WTC11 (cell line): ENCODE measurements around the gene RGS17. TPM values are rescaled to one million over a fixed set of nuclear protein-coding genes. Genes with fewer than 3 reads are reported as not detected.
A peak's percentile ranks its signal among the peaks of the same experiment; 100 is the strongest.

Source experiments
- ATAC-seq: fragments of 200-7000 bp; cut with Tn5 transposase; 2 replicates; pipeline ENCODE4 v1.10.0; 2021; ENCODE audit warnings: mild to moderate bottlenecking, moderate library complexity
- CTCF ChIA-PET: fragments of 300-600 bp; sonication (Branson Sonifier 250); formaldehyde crosslinking; loops from one replicate; lab custom pipeline; 2021; ENCODE audit warnings: antibody characterized with exemption; lab: Charles Lee
- POLR2A ChIA-PET: fragments of 350-600 bp; sonication (Branson Sonifier 250); formaldehyde crosslinking; loops from one replicate; lab custom pipeline; 2021; ENCODE audit warnings: antibody characterized with exemption; lab: Charles Lee
- DNase-seq: peaks from one replicate; pipeline ENCODE4 v3.0.0; 2021; ENCODE audit warnings: low spot score
- H3K27ac Mint-ChIP-seq: 2 replicates; pipeline ENCODE4 v1.8.0; 2021; ENCODE audit warnings: mixed read lengths
- H3K27me3 Mint-ChIP-seq: 2 replicates; pipeline ENCODE4 v1.8.0; 2021; ENCODE audit warnings: low read depth, mild to moderate bottlenecking, moderate library complexity, mixed read lengths
- H3K36me3 Mint-ChIP-seq: 2 replicates; pipeline ENCODE4 v1.8.0; 2021; ENCODE audit warnings: mixed read lengths
- H3K4me1 Mint-ChIP-seq: 2 replicates; pipeline ENCODE4 v1.8.0; 2022; ENCODE audit warnings: mixed read lengths
- H3K4me3 Mint-ChIP-seq: 2 replicates; pipeline ENCODE4 v1.8.0; 2021; ENCODE audit warnings: mild to moderate bottlenecking, moderate library complexity, mixed read lengths
- H3K9me3 Mint-ChIP-seq: 2 replicates; pipeline ENCODE4 v1.8.0; 2021; ENCODE audit warnings: mixed read lengths
- ELF4 ChIP-seq: sonication (generic); formaldehyde crosslinking; IDR thresholded peaks from 2 replicates; pipeline ENCODE4 v1.8.1; 2022; ENCODE audit warnings: low read depth, mild to moderate bottlenecking, moderate library complexity, missing genetic modification reagents
- EMX1 ChIP-seq: fragments of 250-450 bp; sonication (Bioruptor Pico); IDR thresholded peaks from 2 replicates; pipeline ENCODE4 v1.8.0; 2021; ENCODE audit warnings: mild to moderate bottlenecking
- FOXJ3 ChIP-seq: sonication (generic); formaldehyde crosslinking; IDR thresholded peaks from 2 replicates; pipeline ENCODE4 v1.9.0; 2021; ENCODE audit warnings: missing genetic modification reagents, mild to moderate bottlenecking, borderline replicate concordance
- FOXK1 ChIP-seq: sonication (generic); formaldehyde crosslinking; IDR thresholded peaks from 2 replicates; pipeline ENCODE4 v1.8.0; 2022; ENCODE audit warnings: mild to moderate bottlenecking, moderate library complexity, missing genetic modification reagents
- GABPB1 ChIP-seq: sonication (generic); formaldehyde crosslinking; IDR thresholded peaks from 2 replicates; pipeline ENCODE4 v1.8.1; 2023; ENCODE audit warnings: mild to moderate bottlenecking, missing genetic modification reagents
- KAT7 ChIP-seq: sonication (generic); formaldehyde crosslinking; IDR thresholded peaks from 2 replicates; pipeline ENCODE4 v1.8.1; 2023; ENCODE audit warnings: missing genetic modification reagents, mild to moderate bottlenecking, borderline replicate concordance
- MAX ChIP-seq: sonication (generic); formaldehyde crosslinking; IDR thresholded peaks from 2 replicates; pipeline ENCODE4 v1.8.0; 2022; ENCODE audit warnings: mild to moderate bottlenecking, missing genetic modification reagents
- MXD4 ChIP-seq: fragments of 250-450 bp; sonication (Bioruptor Pico); IDR thresholded peaks from 2 replicates; pipeline ENCODE4 v1.8.0; 2021; ENCODE audit warnings: mild to moderate bottlenecking, moderate library complexity, borderline replicate concordance
- PREB ChIP-seq: sonication (generic); formaldehyde crosslinking; IDR thresholded peaks from 2 replicates; pipeline ENCODE4 v1.8.1; 2022; ENCODE audit warnings: mild to moderate bottlenecking, missing genetic modification reagents, moderate library complexity, borderline replicate concordance
- RORB ChIP-seq: fragments of 250-450 bp; sonication (Bioruptor Pico); IDR thresholded peaks from 2 replicates; pipeline ENCODE4 v1.9.0; 2021; ENCODE audit warnings: mild to moderate bottlenecking
- SP1 ChIP-seq: sonication (generic); formaldehyde crosslinking; conservative IDR thresholded peaks from 2 replicates; pipeline ENCODE4 v1.8.1; 2022; ENCODE audit warnings: missing genetic modification reagents
- STAT6 ChIP-seq: sonication (generic); formaldehyde crosslinking; conservative IDR thresholded peaks from 2 replicates; pipeline ENCODE4 v1.8.1; 2023; ENCODE audit warnings: mild to moderate bottlenecking, low read depth, missing genetic modification reagents, moderate library complexity
- TP53 ChIP-seq: sonication (generic); formaldehyde crosslinking; IDR thresholded peaks from 2 replicates; pipeline ENCODE4 v1.8.1; 2023; ENCODE audit warnings: mild to moderate bottlenecking, missing genetic modification reagents
- ZBTB21 ChIP-seq: sonication (generic); formaldehyde crosslinking; IDR thresholded peaks from 2 replicates; pipeline ENCODE4 v1.8.1; 2023; ENCODE audit warnings: mild to moderate bottlenecking, missing genetic modification reagents, borderline replicate concordance
- ZNF219 ChIP-seq: sonication (generic); formaldehyde crosslinking; IDR thresholded peaks from 2 replicates; pipeline ENCODE4 v1.8.0; 2023; ENCODE audit warnings: missing genetic modification reagents, mild to moderate bottlenecking, borderline replicate concordance
- ZNF232 ChIP-seq: sonication (generic); formaldehyde crosslinking; IDR thresholded peaks from 2 replicates; pipeline ENCODE4 v1.8.0; 2022; ENCODE audit warnings: mild to moderate bottlenecking, missing genetic modification reagents
- ZNF317 ChIP-seq: sonication (generic); formaldehyde crosslinking; IDR thresholded peaks from 2 replicates; pipeline ENCODE4 v1.8.1; 2023; ENCODE audit warnings: low read depth, mild to moderate bottlenecking, moderate library complexity, missing genetic modification reagents, borderline replicate concordance
- ZNF396 ChIP-seq: fragments of 250-450 bp; sonication (Bioruptor Pico); IDR thresholded peaks from 2 replicates; pipeline ENCODE4 v1.8.0; 2021; ENCODE audit warnings: mild to moderate bottlenecking, moderate library complexity, borderline replicate concordance
- total RNA-seq: library from RNA; stranded (reverse); gene quantifications from 3 replicates; pipeline ENCODE4 v1.2.3, GENCODE V29; 2021
- TF ChIP-seq, protein P1 (sequence below): fragments of 250-450 bp; sonication (Bioruptor Pico); IDR thresholded peaks from 2 replicates; pipeline ENCODE4 v1.9.0; 2021; ENCODE audit warnings: mild to moderate bottlenecking
- TF ChIP-seq, protein P2 (sequence below): sonication (generic); formaldehyde crosslinking; IDR thresholded peaks from 2 replicates; pipeline ENCODE4 v1.8.0; 2023; ENCODE audit warnings: mild to moderate bottlenecking, missing genetic modification reagents
- TF ChIP-seq, protein P3 (sequence below): sonication (generic); formaldehyde crosslinking; IDR thresholded peaks from 2 replicates; pipeline ENCODE4 v1.8.0; 2022; ENCODE audit warnings: missing genetic modification reagents
- TF ChIP-seq, protein P4 (sequence below): sonication (generic); formaldehyde crosslinking; IDR thresholded peaks from 2 replicates; pipeline ENCODE4 v1.8.1; 2022; ENCODE audit warnings: missing genetic modification reagents, borderline replicate concordance

RGS17 gene
- total RNA-seq, 1 experiment from 2014 or later = 9.3 TPM

DNA sequence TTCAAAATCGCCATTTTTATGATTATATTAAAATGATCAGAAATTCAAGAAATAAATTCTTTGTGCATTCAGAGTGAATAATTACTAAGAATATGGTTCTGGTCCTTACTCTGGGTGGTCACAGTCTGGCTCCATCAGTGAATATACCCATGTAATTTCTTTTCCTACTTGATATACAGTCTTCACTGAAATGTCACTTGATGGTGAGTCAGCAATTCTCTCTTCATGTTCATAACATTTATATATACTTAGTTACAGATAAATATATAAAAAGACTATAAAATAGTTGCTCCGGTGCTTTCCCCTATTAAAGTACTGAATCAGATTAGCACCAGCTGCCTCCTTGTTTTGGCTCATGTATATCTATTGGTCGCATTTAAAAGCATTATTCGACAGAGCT lies 72.2 kb downstream of the RGS17 start:
- Mint-ChIP-seq H3K4me1 (peaks cover 35% of the 10 kb centered on the region), H3K27ac (peak overlapping the region; percentile 94; the same call in 1 of the 2 replicates), H3K4me3 (no peak overlapping the region), H3K36me3 (peaks cover 11% of the 10 kb centered on the region), H3K27me3 (no peaks in the 10 kb centered on the region), H3K9me3 (peaks cover 12% of the 10 kb centered on the region)
- POLR2A ChIA-PET = interaction anchor here (0.6 kb wide), 1 partner anchor 59 kb away, joined by 6 read pairs; no protein-coding TSS in a partner anchor
- TF ChIP-seq ZBTB21 (CRISPR knock-in tag) (no peak), ZNF396 (no peak), PREB (CRISPR knock-in tag) (no peak), RORB (CRISPR knock-in tag) (no peak), GABPB1 (CRISPR knock-in tag) (no peak), EMX1 (CRISPR knock-in tag) (no peak), ZNF232 (CRISPR knock-in tag) (no peak), MAX (CRISPR knock-in tag) (no peak), ZNF317 (no peak)
- DNase-seq (no peak), ATAC-seq (no peak)
- CTCF ChIA-PET = no interaction called here

DNA sequence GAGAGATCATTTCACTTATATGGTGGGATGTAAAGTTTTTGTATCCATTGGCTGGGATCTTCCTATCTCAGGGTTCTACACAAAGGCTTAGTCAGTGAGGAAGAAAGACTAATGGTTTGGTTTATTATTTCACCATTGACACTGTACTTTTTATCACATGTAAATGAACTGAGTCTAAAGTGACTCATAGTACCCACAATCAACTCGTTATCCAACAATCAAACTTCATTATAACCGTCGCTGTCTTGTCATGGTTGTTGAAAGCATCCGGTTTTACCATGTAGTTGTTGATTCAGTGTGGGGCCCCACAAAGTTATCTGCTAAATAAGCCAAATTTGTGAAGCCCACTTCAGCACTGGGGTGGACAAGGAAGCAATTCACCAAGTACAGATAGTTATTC lies 72.8 kb downstream of the RGS17 start:
- DNase-seq (no peak), ATAC-seq (no peak)
- H3K4me1 Mint-ChIP-seq = peaks cover 35% of the 10 kb centered on the region
- CTCF ChIA-PET = no interaction called here
- POLR2A ChIA-PET = no interaction called here
- H3K36me3 Mint-ChIP-seq = peaks cover 5% of the 10 kb centered on the region
- no peak for TF ChIP-seq GABPB1 (CRISPR knock-in tag)
- TF ChIP-seq KAT7 (CRISPR knock-in tag) = no peak
- TF ChIP-seq FOXJ3 = no peak
- TF ChIP-seq, protein P1, sequence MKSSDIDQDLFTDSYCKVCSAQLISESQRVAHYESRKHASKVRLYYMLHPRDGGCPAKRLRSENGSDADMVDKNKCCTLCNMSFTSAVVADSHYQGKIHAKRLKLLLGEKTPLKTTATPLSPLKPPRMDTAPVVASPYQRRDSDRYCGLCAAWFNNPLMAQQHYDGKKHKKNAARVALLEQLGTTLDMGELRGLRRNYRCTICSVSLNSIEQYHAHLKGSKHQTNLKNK = no peak
- TF ChIP-seq, protein P2, sequence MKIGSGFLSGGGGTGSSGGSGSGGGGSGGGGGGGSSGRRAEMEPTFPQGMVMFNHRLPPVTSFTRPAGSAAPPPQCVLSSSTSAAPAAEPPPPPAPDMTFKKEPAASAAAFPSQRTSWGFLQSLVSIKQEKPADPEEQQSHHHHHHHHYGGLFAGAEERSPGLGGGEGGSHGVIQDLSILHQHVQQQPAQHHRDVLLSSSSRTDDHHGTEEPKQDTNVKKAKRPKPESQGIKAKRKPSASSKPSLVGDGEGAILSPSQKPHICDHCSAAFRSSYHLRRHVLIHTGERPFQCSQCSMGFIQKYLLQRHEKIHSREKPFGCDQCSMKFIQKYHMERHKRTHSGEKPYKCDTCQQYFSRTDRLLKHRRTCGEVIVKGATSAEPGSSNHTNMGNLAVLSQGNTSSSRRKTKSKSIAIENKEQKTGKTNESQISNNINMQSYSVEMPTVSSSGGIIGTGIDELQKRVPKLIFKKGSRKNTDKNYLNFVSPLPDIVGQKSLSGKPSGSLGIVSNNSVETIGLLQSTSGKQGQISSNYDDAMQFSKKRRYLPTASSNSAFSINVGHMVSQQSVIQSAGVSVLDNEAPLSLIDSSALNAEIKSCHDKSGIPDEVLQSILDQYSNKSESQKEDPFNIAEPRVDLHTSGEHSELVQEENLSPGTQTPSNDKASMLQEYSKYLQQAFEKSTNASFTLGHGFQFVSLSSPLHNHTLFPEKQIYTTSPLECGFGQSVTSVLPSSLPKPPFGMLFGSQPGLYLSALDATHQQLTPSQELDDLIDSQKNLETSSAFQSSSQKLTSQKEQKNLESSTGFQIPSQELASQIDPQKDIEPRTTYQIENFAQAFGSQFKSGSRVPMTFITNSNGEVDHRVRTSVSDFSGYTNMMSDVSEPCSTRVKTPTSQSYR = no peak
- no peak for TF ChIP-seq FOXK1 (CRISPR knock-in tag)
- TF ChIP-seq, protein P3, sequence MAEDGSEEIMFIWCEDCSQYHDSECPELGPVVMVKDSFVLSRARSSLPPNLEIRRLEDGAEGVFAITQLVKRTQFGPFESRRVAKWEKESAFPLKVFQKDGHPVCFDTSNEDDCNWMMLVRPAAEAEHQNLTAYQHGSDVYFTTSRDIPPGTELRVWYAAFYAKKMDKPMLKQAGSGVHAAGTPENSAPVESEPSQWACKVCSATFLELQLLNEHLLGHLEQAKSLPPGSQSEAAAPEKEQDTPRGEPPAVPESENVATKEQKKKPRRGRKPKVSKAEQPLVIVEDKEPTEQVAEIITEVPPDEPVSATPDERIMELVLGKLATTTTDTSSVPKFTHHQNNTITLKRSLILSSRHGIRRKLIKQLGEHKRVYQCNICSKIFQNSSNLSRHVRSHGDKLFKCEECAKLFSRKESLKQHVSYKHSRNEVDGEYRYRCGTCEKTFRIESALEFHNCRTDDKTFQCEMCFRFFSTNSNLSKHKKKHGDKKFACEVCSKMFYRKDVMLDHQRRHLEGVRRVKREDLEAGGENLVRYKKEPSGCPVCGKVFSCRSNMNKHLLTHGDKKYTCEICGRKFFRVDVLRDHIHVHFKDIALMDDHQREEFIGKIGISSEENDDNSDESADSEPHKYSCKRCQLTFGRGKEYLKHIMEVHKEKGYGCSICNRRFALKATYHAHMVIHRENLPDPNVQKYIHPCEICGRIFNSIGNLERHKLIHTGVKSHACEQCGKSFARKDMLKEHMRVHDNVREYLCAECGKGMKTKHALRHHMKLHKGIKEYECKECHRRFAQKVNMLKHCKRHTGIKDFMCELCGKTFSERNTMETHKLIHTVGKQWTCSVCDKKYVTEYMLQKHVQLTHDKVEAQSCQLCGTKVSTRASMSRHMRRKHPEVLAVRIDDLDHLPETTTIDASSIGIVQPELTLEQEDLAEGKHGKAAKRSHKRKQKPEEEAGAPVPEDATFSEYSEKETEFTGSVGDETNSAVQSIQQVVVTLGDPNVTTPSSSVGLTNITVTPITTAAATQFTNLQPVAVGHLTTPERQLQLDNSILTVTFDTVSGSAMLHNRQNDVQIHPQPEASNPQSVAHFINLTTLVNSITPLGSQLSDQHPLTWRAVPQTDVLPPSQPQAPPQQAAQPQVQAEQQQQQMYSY (CRISPR knock-in tag) = no peak
- TF ChIP-seq, protein P4, sequence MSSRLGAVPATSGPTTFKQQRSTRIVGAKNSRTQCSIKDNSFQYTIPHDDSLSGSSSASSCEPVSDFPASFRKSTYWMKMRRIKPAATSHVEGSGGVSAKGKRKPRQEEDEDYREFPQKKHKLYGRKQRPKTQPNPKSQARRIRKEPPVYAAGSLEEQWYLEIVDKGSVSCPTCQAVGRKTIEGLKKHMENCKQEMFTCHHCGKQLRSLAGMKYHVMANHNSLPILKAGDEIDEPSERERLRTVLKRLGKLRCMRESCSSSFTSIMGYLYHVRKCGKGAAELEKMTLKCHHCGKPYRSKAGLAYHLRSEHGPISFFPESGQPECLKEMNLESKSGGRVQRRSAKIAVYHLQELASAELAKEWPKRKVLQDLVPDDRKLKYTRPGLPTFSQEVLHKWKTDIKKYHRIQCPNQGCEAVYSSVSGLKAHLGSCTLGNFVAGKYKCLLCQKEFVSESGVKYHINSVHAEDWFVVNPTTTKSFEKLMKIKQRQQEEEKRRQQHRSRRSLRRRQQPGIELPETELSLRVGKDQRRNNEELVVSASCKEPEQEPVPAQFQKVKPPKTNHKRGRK (CRISPR knock-in tag) = no peak
- no peak for TF ChIP-seq ELF4
- no peak for TF ChIP-seq MXD4 (CRISPR knock-in tag)
- no peak for TF ChIP-seq TP53 (CRISPR knock-in tag)
- no peak for TF ChIP-seq ZNF219
- no peak for TF ChIP-seq SP1 (CRISPR knock-in tag)
- no peak for TF ChIP-seq STAT6 (CRISPR knock-in tag)
- no peak for TF ChIP-seq RORB (CRISPR knock-in tag)
- H3K27me3 Mint-ChIP-seq = no peaks in the 10 kb centered on the region
- H3K27ac Mint-ChIP-seq = peak overlapping the region; percentile 77; the same call in 1 of the 2 replicates
- H3K9me3 Mint-ChIP-seq = peaks cover 6% of the 10 kb centered on the region
- H3K4me3 Mint-ChIP-seq = no peak overlapping the region
